Measurements from ENCODE around the gene RAB6C.
"Not testable (repeated sequence)": the region's sequence is repeated elsewhere in the genome, so short reads cannot be mapped to it uniquely, and the experiment has no call there.

Gene RAB6C

GRCh38 chr2:129968605-129969004 lies 10.9 kb upstream of the RAB6C start:
- H3K9me3 ChIP-seq (ENCODE audit: low read length); H3K27me3 ChIP-seq (ENCODE audit: insufficient read depth, low read length); H3K4me3 ChIP-seq (ENCODE audit: low read length); H2AFZ ChIP-seq (ENCODE audit: low read depth, low read length); H3K36me3 ChIP-seq (ENCODE audit: insufficient read depth, low read length); H3K4me1 ChIP-seq (ENCODE audit: insufficient read depth, low read length): not testable (repeated sequence)

GRCh38 chr2:129975016-129975774 lies 4.3 kb upstream of the RAB6C start:
- Histone ChIP-seq H3K9me3 (ENCODE audit: low read length) (no peaks in the 10 kb centered on the region), H3K36me3 (ENCODE audit: insufficient read depth, low read length) (no peaks in the 10 kb centered on the region), H3K27me3 (ENCODE audit: insufficient read depth, low read length) (peaks cover 19% of the 10 kb centered on the region), H3K4me1 (ENCODE audit: insufficient read depth, low read length) (no peaks in the 10 kb centered on the region), H2AFZ (ENCODE audit: low read depth, low read length) (no peak overlapping the region), H3K4me3 (ENCODE audit: low read length) (no peak overlapping the region)

GRCh38 chr2:129976969-129977368 lies 2.5 kb upstream of the RAB6C start:
- not testable (repeated sequence) for H3K4me3 ChIP-seq (ENCODE audit: low read length); H3K4me1 ChIP-seq (ENCODE audit: insufficient read depth, low read length); H2AFZ ChIP-seq (ENCODE audit: low read depth, low read length); H3K9me3 ChIP-seq (ENCODE audit: low read length); H3K36me3 ChIP-seq (ENCODE audit: insufficient read depth, low read length)
- H3K27me3 ChIP-seq (ENCODE audit: insufficient read depth, low read length) = peaks cover 21% of the 10 kb centered on the region

- Histone ChIP-seq H3K4me1 (ENCODE audit: insufficient read depth, low read length) (no peaks in the 10 kb centered on the region), H2AFZ (ENCODE audit: low read depth, low read length) (no peak overlapping the region), H3K4me3 (ENCODE audit: low read length) (no peak overlapping the region), H3K36me3 (ENCODE audit: insufficient read depth, low read length) (no peaks in the 10 kb centered on the region), H3K9me3 (ENCODE audit: low read length) (no peaks in the 10 kb centered on the region), H3K27me3 (ENCODE audit: insufficient read depth, low read length) (peaks cover 19% of the 10 kb centered on the region)
These were observed 1.5 kb upstream of the RAB6C start for GRCh38 chr2:129977986-129978385.

GRCh38 chr2:129980246-129980645 lies 780 bp downstream of the RAB6C start:
- H2AFZ ChIP-seq (ENCODE audit: low read depth, low read length); H3K9me3 ChIP-seq (ENCODE audit: low read length); H3K36me3 ChIP-seq (ENCODE audit: insufficient read depth, low read length); H3K4me3 ChIP-seq (ENCODE audit: low read length); H3K4me1 ChIP-seq (ENCODE audit: insufficient read depth, low read length): not testable (repeated sequence)
- peaks cover 21% of the 10 kb centered on the region for H3K27me3 ChIP-seq (ENCODE audit: insufficient read depth, low read length)

- H3K4me3 ChIP-seq (ENCODE audit: low read length); H3K9me3 ChIP-seq (ENCODE audit: low read length); H2AFZ ChIP-seq (ENCODE audit: low read depth, low read length); H3K36me3 ChIP-seq (ENCODE audit: insufficient read depth, low read length); H3K4me1 ChIP-seq (ENCODE audit: insufficient read depth, low read length): not testable (repeated sequence)
- peaks cover 18% of the 10 kb centered on the region for H3K27me3 ChIP-seq (ENCODE audit: insufficient read depth, low read length)
These were observed 2.2 kb downstream of the RAB6C start for GRCh38 chr2:129981689-129982088.

GRCh38 chr2:129984426-129984825 lies 5.0 kb downstream of the RAB6C start:
- Histone ChIP-seq H3K36me3 (ENCODE audit: insufficient read depth, low read length) (no peaks in the 10 kb centered on the region), H3K9me3 (ENCODE audit: low read length) (no peaks in the 10 kb centered on the region), H3K4me1 (ENCODE audit: insufficient read depth, low read length) (no peaks in the 10 kb centered on the region), H2AFZ (ENCODE audit: low read depth, low read length) (no peak overlapping the region), H3K27me3 (ENCODE audit: insufficient read depth, low read length) (peaks cover 6% of the 10 kb centered on the region), H3K4me3 (ENCODE audit: low read length) (no peak overlapping the region)

- H3K27me3 ChIP-seq (ENCODE audit: insufficient read depth, low read length); H3K9me3 ChIP-seq (ENCODE audit: low read length); H3K4me1 ChIP-seq (ENCODE audit: insufficient read depth, low read length); H3K4me3 ChIP-seq (ENCODE audit: low read length); H2AFZ ChIP-seq (ENCODE audit: low read depth, low read length); H3K36me3 ChIP-seq (ENCODE audit: insufficient read depth, low read length): not testable (repeated sequence)
These were observed 13.0 kb downstream of the RAB6C start for GRCh38 chr2:129992415-129993006.

- not testable (repeated sequence) for H3K4me1 ChIP-seq (ENCODE audit: insufficient read depth, low read length); H2AFZ ChIP-seq (ENCODE audit: low read depth, low read length); H3K36me3 ChIP-seq (ENCODE audit: insufficient read depth, low read length); H3K9me3 ChIP-seq (ENCODE audit: low read length); H3K4me3 ChIP-seq (ENCODE audit: low read length); H3K27me3 ChIP-seq (ENCODE audit: insufficient read depth, low read length)
These were observed 13.7 kb downstream of the RAB6C start for GRCh38 chr2:129993151-129993550.

GRCh38 chr2:129996657-129997237 lies 17.3 kb downstream of the RAB6C start:
- not testable (repeated sequence) for H2AFZ ChIP-seq (ENCODE audit: low read depth, low read length); H3K36me3 ChIP-seq (ENCODE audit: insufficient read depth, low read length); H3K9me3 ChIP-seq (ENCODE audit: low read length); H3K27me3 ChIP-seq (ENCODE audit: insufficient read depth, low read length); H3K4me1 ChIP-seq (ENCODE audit: insufficient read depth, low read length); H3K4me3 ChIP-seq (ENCODE audit: low read length)

GRCh38 chr2:129998771-129999170 lies 19.3 kb downstream of the RAB6C start:
- H3K36me3 ChIP-seq (ENCODE audit: insufficient read depth, low read length); H3K4me3 ChIP-seq (ENCODE audit: low read length); H3K9me3 ChIP-seq (ENCODE audit: low read length): not testable (repeated sequence)

GRCh38 chr2:130005862-130006261 lies 26.4 kb downstream of the RAB6C start:
- H3K4me3 ChIP-seq (ENCODE audit: low read length); H3K36me3 ChIP-seq (ENCODE audit: insufficient read depth, low read length); H3K27me3 ChIP-seq (ENCODE audit: insufficient read depth, low read length); H3K4me1 ChIP-seq (ENCODE audit: insufficient read depth, low read length); H3K9me3 ChIP-seq (ENCODE audit: low read length); H2AFZ ChIP-seq (ENCODE audit: low read depth, low read length): not testable (repeated sequence)

More at GRCh38 chr2:129998771-129999170, 19.3 kb downstream of the RAB6C start:
- H3K27me3 ChIP-seq (ENCODE audit: insufficient read depth, low read length); H2AFZ ChIP-seq (ENCODE audit: low read depth, low read length); H3K4me1 ChIP-seq (ENCODE audit: insufficient read depth, low read length): not testable (repeated sequence)

GRCh38 chr2:130016701-130017100 lies 37.2 kb downstream of the RAB6C start:
- not testable (repeated sequence) for H3K9me3 ChIP-seq (ENCODE audit: low read length); H3K4me1 ChIP-seq (ENCODE audit: insufficient read depth, low read length); H3K36me3 ChIP-seq (ENCODE audit: insufficient read depth, low read length); H3K4me3 ChIP-seq (ENCODE audit: low read length); H3K27me3 ChIP-seq (ENCODE audit: insufficient read depth, low read length); H2AFZ ChIP-seq (ENCODE audit: low read depth, low read length)

- no peaks in the 10 kb centered on the region for H3K27me3 ChIP-seq (ENCODE audit: insufficient read depth, low read length)
- H3K9me3 ChIP-seq (ENCODE audit: low read length) = peaks cover 3% of the 10 kb centered on the region
- no peaks in the 10 kb centered on the region for H3K36me3 ChIP-seq (ENCODE audit: insufficient read depth, low read length)
- no peak overlapping the region for H2AFZ ChIP-seq (ENCODE audit: low read depth, low read length)
- no peaks in the 10 kb centered on the region for H3K4me1 ChIP-seq (ENCODE audit: insufficient read depth, low read length)
- no peak overlapping the region for H3K4me3 ChIP-seq (ENCODE audit: low read length)
These were observed 39.9 kb downstream of the RAB6C start for GRCh38 chr2:130019402-130019801.
